DOHH2 (cell line): ENCODE data around the gene HLA-DQA1.
A peak's percentile ranks its signal among the peaks of the same experiment; 100 is the strongest.

ENCODE experiments used
- H3F3A ChIP-seq: fragments of 200-600 bp; sonication (generic), shearing (Covaris generic); 2 replicates; pipeline ENCODE4 v1.6.0; 2016; ENCODE audit warnings: antibody characterized with exemption, mild to moderate bottlenecking; ENCODE audit not compliant: control insufficient read depth, insufficient read depth
- H3K27ac ChIP-seq: fragments of 200-600 bp; sonication (generic); 2 replicates; pipeline ENCODE4 v1.5.1; 2014; ENCODE audit warnings: low read depth, mild to moderate bottlenecking, low read length, moderate library complexity
- H3K27me3 ChIP-seq: fragments of 200-600 bp; sonication (generic); 2 replicates; pipeline ENCODE4 v1.6.1; 2014; ENCODE audit warnings: mild to moderate bottlenecking, low read length, mixed read lengths; ENCODE audit not compliant: control insufficient read depth
- H3K36me3 ChIP-seq: fragments of 200-600 bp; sonication (generic); 2 replicates; pipeline ENCODE4 v1.6.1; 2014; ENCODE audit warnings: mild to moderate bottlenecking, low read length, moderate library complexity, mixed read lengths; ENCODE audit not compliant: control insufficient read depth
- H3K4me1 ChIP-seq: fragments of 200-600 bp; sonication (generic); 2 replicates; pipeline ENCODE4 v1.6.1; 2014; ENCODE audit warnings: mild to moderate bottlenecking, low read length, mixed read lengths; ENCODE audit not compliant: control insufficient read depth
- H3K4me2 ChIP-seq: fragments of 200-600 bp; sonication (generic); 2 replicates; pipeline ENCODE4 v1.6.0; 2014; ENCODE audit warnings: mild to moderate bottlenecking, low read length, moderate library complexity
- H3K4me3 ChIP-seq: fragments of 200-600 bp; sonication (generic); 2 replicates; pipeline ENCODE4 v1.5.1; 2014; ENCODE audit warnings: mild to moderate bottlenecking, low read length, mixed read lengths
- H3K79me2 ChIP-seq: fragments of 200-600 bp; sonication (generic); 2 replicates; pipeline ENCODE4 v1.6.1; 2014; ENCODE audit warnings: mild to moderate bottlenecking, low read length, mixed read lengths; ENCODE audit not compliant: control insufficient read depth
- H3K9me2 ChIP-seq: fragments of 200-600 bp; sonication (generic); replicated peaks from 2 replicates; pipeline ENCODE4 v1.6.1; 2014; ENCODE audit warnings: mild to moderate bottlenecking, low read length, mixed read lengths; ENCODE audit not compliant: control insufficient read depth
- H3K9me3 ChIP-seq: fragments of 200-600 bp; sonication (generic); 2 replicates; pipeline ENCODE4 v1.6.1; 2014; ENCODE audit warnings: antibody characterized with exemption, low read length, mixed read lengths; ENCODE audit not compliant: control insufficient read depth, insufficient read depth
- H4K20me1 ChIP-seq: fragments of 200-600 bp; sonication (generic); 2 replicates; pipeline ENCODE4 v1.6.0; 2014; ENCODE audit warnings: low read depth, mild to moderate bottlenecking, antibody characterized with exemption, low read length, moderate library complexity; ENCODE audit not compliant: control insufficient read depth, insufficient read depth
- CTCF ChIP-seq: fragments of 200-600 bp; sonication (generic); IDR thresholded peaks from one replicate; pipeline ENCODE4 v1.5.1; 2014; ENCODE audit warnings: antibody characterized with exemption, mild to moderate bottlenecking, low read depth, low read length; ENCODE audit not compliant: poor library complexity, severe bottlenecking
- EZH2phosphoT487 ChIP-seq: fragments of 200-600 bp; sonication (generic); IDR thresholded peaks from 2 replicates; pipeline ENCODE4 v1.6.1; 2017; ENCODE audit warnings: borderline replicate concordance, mild to moderate bottlenecking, antibody characterized with exemption, low read length, moderate library complexity, mixed read lengths

HLA-DQA1 gene

GRCh38 chr6:32603888-32604287 is 33.3 kb upstream of the HLA-DQA1 start:
- 0 out of 2 replicates have a peak overlapping the region, but pooled peaks have one; percentile 13 for H3K27ac ChIP-seq
- H3K36me3 ChIP-seq, result no peaks in the 10 kb centered on the region
- no peaks in the 10 kb centered on the region for H3K79me2 ChIP-seq
- H3K4me1 ChIP-seq, result peaks cover 26% of the 10 kb centered on the region
- no peaks in the 10 kb centered on the region for H4K20me1 ChIP-seq
- H3K4me3 ChIP-seq, result peak overlapping the region; percentile 59
- peak overlapping the region; percentile 60 for H3K4me2 ChIP-seq
- no peaks in the 10 kb centered on the region for H3K27me3 ChIP-seq
- 0 out of 2 replicates have a peak, but pooled peaks cover 8% of the 10 kb centered on the region for H3F3A ChIP-seq
- H3K9me2 ChIP-seq, result no peaks in the 10 kb centered on the region
- no peak for TF ChIP-seq EZH2phosphoT487
- TF ChIP-seq CTCF, result no peak
- 0 out of 2 replicates have a peak, but pooled peaks cover 2% of the 10 kb centered on the region for H3K9me3 ChIP-seq

GRCh38 chr6:32604434-32604877 is 32.8 kb upstream of the HLA-DQA1 start:
- Histone ChIP-seq H3K27ac (0 out of 2 replicates have a peak overlapping the region, but pooled peaks have one; percentile 13), H3K36me3 (no peaks in the 10 kb centered on the region), H3F3A (0 out of 2 replicates have a peak, but pooled peaks cover 8% of the 10 kb centered on the region), H3K79me2 (no peaks in the 10 kb centered on the region), H3K4me3 (peak overlapping the region; percentile 59), H3K27me3 (no peaks in the 10 kb centered on the region), H3K9me2 (no peaks in the 10 kb centered on the region), H3K4me1 (peaks cover 29% of the 10 kb centered on the region), H3K9me3 (0 out of 2 replicates have a peak, but pooled peaks cover under 1% of the 10 kb centered on the region), H3K4me2 (peak overlapping the region; percentile 60), H4K20me1 (no peaks in the 10 kb centered on the region)
- TF ChIP-seq EZH2phosphoT487, result no peak
- TF ChIP-seq CTCF, result no peak

- Histone ChIP-seq H3K4me1 (peaks cover 32% of the 10 kb centered on the region), H3K4me2 (no peak overlapping the region), H3K27me3 (no peaks in the 10 kb centered on the region), H4K20me1 (no peaks in the 10 kb centered on the region), H3K9me2 (no peaks in the 10 kb centered on the region), H3K9me3 (no peaks in the 10 kb centered on the region), H3K79me2 (no peaks in the 10 kb centered on the region), H3F3A (0 out of 2 replicates have a peak, but pooled peaks cover 3% of the 10 kb centered on the region), H3K36me3 (no peaks in the 10 kb centered on the region), H3K4me3 (no peak overlapping the region), H3K27ac (no peak overlapping the region)
- no peak for TF ChIP-seq EZH2phosphoT487
- TF ChIP-seq CTCF, result no peak
These were observed 29.8 kb upstream of the HLA-DQA1 start for GRCh38 chr6:32607263-32607987.
